Stimulated activated CD4-positive, alpha-beta T cell treated with anti-CD3 and anti-CD28 coated beads, Interleukin-12 subunit alpha, Interleukin-12 subunit beta, amount 100 ng/mL, for 24 hours (primary cell): ENCODE results near the gene COMMD6.

ENCODE experiments used
- DNase-seq, 2 experiments: peaks; one replicate each; pipeline ENCODE4 v3.0.0-alpha.2; 2020; ENCODE audit warnings: low read depth in 2 of 2

Gene COMMD6

DNA sequence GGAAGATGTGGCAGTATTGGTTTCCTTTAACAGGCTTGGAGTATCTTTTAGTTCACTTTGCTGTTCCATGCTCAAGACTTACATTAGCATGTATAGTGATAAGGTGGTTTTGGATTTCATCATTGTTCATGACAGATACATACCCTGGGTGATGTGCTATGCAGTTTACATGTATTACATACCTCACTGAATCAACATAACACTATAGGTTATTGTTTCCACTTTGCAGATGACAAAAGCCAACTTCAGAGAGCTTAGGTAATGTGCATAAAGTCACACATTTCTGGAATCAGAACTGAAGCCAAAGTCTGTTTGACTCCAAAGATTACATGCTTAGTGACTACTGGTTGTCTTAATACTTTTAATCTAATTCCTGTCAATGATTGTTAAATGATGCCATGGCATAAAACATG is 7.1 kb downstream of the COMMD6 start:
- no peak for DNase-seq

DNA sequence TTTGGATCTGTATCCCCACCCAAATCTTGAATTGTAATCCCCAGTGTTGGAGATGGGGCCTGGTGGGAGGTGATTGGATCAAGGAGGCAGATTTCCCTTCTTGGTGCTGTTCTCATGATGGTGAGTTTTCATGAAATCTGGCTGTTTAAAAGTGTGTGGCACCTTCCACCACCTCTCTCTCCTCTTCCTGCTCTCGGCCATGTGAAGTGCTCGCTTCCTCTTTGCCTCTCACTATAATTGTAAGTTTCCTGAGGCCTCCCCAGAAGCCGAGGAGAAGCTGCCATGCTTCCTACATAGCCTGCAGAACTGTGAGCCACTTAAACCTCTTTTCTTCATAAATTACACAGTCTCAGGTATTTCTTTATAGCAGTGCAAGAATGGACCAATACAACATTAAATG is 15.7 kb downstream of the COMMD6 start:
- DNase-seq = no peak

DNA sequence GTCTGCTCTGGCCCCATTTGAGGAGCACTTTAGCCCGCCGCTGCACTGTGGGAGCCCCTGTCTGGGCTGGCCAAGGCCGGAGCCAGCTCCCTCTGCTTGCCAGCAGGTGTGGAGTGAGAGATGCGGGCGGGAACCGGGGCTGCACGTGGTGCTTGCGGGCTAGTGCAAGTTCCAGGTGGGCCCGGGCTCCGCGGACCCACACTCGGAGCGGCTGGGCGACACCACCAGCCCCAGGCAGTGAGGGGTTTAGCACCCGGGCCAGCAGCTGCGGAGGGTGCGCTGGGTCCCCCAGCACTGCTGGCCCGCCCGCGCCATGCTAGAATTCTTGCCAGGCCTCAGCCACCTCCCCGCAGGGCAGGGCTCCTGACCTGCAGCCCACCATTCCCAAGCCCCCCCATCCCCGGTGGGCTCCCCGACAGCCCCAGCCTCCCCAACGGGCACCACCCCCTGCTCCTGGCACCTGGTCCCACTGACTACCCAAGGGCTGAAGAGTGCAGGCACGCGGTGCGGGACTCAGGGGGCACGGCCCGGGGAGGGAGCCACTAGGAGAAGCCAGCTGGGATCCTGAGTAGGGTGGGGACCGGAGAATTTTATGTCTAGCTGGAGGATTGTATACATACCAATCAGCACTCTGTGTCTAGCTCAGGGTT is 19.1 kb downstream of the COMMD6 start:
- no peak for DNase-seq

DNA sequence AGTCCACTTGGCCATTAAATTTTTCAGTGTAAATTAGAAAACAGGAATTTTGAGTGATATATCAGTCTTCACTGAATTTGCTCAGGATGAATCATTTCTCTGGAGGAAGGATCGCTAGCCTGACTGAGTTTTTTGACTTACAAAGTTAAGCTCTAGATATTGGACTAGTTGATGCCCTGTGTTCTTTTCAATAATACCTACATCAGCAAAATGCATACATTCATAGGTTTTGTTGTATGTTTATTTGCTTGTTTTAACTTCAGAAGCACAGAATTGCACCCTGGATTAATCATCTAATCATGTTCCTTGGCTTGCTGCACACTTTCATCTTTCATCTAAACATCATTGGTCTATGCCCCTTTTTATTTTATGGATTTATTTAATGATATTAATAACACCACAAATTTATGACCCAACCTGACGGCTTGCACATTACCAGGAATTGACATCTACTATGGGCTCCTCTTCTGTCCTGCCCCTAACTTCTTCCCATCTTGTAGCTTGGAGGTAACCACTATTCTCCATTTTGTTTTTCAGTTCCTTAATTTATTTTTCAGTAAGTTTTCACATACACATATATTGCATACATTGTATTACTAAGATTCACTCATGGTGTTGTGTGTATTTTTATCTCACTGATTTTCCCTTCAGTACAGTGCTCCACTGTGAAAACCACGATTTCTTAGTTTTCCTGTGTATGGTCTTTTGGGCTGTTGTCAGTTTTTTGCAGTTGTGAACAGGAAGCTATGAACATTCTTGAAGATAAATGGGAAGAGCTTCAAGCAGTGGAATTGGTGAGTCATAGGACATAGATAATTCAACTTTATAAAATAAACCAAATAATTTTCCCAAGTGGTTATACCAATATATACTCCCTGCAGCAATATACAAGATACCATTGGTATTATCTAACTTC is 23.3 kb downstream of the COMMD6 start:
- no peak for DNase-seq

DNA sequence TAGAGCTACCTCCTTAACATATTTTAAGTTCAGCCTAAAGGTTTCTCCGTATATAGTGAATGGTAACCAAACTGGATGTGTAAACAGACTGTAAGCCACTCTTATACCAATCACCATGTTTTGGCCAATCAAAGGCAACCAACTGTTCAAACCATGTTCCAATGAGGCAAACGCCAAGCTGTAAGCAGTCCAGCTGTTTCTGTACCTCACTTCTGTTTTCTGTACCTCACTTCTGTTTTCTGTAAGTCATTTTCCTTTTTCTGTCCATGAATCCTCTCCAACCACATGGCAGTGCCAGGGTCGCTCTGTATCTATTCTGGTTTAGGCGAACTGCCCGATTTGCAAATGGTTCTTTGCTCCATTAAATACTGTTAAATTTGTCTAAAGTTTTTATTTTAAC is 24.4 kb downstream of the COMMD6 start:
- DNase-seq = no peak

DNA sequence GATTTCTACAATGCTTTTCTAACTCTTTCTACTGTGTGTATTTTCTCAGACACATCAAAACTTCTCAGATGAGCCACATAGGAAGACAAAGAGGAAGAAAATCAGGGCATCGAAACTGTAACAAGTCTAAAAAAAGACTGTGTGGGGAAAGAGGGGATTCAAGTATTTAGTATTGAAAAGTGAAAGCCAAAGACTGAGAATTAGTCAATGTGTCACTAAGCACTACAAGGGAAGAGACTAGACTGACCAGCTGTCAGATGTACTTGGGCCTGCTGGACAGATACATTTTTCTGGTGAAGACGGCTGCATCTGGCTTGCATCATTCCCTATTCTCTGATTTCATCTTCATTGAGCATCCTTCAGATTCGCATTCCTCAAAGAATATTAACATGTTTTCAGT is 25.4 kb downstream of the COMMD6 start:
- no peak for DNase-seq

DNA sequence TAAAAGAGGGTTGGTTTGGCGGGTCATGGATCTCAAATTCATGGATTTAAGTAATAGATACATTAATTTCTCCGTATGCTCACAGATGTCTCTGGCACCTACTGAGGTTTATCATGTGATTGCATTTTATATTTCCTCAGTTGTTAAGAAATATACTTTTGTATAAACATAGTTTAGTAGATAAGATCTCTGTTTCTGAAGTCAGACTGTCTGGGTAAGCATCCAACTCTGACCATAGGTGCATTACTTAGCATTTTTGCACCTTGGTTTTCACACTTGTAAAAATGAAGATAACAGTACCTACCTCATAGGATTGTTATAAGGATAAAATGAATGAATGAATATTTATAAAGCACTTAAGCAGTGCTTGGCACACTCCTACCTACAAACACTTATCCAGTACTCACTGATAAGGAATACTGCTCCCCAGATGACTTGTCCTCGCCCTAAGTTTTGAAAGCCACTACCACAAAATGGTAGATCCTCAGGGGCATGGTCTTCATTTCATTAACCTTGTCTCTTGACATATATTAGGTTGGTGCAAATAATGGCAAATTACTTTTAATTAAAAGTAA is 26.5 kb downstream of the COMMD6 start:
- DNase-seq = no peak

DNA sequence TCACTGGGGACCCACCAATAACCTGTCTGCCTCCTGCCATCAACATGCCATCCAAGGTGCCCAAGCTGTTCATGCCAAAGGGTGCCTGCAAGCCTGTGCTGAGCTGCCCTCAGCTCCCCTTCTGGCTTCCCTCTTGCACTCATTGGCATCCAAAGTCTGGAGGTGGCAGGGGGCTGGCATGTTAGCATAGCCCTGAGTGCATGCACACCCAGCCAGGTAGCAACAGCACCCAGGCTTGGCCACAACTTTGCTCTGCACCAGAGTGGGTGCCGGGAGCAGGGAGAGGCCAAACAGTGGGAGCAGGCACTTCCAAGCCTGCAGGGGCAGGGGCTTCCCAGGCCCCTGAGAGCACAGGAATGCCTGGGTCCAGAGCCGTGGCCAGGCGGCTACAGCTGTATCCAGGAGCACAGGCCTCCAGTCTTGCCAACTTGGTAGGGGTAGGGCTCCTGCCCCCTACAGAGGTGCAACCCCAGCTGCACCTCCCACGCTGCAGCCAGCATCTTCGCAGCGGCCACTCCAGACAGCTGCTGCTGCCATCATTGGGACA is 29.6 kb downstream of the COMMD6 start:
- no peak for DNase-seq

DNA sequence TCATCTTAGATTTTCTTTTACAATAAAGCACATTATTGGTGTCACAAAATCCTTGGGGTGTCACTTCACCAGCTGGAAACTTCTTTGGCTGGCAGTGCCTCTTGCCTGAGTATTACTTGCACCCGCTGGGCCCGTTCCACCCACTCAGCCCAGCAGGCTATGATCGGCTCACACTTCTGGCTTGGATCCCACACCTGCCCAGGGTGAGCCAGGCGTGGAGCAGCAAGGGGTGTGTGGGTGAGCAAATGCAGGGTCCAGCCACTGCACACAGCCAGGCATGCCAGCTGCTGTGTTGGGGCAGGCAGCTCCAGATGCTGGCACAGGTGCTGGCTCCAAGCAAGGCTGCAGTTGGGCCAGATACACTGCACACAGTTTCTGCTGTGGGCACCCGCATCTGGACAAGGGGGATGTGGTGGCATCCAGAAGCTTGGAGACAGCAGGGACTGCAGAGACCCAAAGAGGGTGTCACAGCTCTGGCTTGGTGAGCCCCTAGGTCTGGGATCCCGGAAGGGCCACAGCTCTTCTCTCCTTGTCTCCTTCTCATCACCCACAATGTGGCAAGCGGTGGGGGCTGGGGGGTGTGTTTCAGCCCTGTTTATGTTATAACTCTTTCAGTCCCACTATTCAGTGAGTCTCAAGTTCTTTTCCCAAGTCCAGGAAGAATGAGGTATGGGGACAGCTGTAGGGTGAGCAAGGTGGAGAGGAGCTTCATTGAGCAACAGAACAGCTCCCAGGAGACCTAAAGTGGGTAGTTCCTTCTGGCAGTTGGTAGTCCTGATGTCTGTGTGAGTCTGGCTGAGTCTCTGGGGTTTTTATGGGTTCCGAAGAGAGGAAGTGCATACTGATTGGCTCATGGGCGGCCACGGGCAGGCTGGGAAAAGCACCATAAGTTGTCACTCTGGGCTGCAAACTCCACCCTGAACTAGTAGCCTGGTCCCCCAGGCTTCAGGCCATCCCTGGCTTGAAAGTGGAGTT is 30.3 kb downstream of the COMMD6 start:
- no peak for DNase-seq

DNA sequence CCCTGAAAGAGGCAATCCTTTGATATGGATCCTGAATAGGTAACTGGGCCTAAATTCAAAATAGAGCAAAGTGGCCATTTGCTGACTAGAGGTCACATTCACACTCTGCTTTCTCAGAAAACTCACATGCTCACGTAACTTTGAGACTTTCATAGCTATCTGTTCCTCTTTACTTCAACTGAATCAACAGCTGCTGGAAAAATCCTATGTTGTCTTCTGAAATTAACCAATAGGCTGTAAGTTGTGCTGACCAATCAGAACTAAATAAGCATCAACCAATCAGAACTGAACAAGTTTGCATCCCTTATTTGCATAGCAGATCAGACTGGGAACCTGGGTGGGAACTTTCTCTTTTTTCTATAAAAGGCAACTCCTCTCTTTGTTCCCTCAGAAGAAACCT is 31.6 kb downstream of the COMMD6 start:
- no peak for DNase-seq

DNA sequence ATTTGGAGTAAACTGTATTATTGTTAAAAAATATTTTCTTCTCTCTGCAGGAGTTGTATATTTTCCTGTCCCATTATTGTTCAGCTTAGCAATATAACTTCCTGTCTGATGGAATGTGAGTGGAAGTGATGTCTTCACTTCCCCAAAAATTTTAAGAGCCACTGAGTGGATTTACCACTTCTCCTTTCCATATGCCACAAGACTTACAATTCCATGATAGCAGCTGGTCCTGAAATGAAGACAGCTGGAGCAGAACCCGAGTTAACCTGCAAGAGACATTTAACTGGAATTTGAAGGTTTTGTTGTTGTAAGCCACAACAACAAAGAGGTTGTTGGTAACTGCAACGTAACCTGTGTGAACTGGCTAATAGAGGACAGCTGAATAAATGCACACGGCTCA is 32.3 kb downstream of the COMMD6 start:
- DNase-seq = no peak

DNA sequence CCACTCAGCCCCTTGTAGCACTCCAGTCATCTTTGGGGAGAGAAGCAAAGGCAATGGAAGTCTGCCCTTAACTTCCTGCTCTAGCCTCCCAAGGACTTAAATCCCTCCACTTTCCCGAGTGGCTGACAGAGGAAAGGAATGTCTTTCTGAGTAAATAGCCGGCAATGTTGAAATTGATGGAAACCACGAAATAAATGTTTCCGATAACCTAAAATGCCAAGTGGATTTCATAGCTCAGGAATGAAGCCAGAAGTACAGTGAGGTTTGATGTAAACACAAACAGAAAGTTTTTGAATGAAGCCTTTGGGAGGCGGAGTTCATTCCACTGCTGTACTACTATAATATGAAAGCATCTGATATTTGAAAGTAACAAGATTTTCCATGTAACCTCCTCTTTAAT is 41.7 kb downstream of the COMMD6 start:
- DNase-seq = no peak

DNA sequence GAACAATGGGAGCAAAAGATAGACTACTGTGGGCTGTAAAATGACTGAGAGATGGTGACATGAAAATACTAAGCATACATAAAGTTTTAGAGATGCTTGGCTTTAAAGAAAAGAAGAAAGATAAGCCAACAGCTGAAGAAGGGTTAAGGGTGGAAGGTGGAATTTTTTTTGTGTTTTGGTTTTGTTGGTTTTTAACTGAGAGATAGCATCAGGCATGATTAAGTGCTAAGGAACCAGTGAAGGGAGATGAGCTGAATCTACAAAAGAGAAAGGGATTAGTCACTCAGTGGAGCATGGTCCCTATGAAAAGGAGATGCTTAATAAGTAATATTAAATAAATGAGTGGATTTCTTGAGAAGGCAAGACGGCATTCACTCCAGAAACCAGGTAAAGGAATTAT is 43.1 kb downstream of the COMMD6 start:
- DNase-seq = no peak

DNA sequence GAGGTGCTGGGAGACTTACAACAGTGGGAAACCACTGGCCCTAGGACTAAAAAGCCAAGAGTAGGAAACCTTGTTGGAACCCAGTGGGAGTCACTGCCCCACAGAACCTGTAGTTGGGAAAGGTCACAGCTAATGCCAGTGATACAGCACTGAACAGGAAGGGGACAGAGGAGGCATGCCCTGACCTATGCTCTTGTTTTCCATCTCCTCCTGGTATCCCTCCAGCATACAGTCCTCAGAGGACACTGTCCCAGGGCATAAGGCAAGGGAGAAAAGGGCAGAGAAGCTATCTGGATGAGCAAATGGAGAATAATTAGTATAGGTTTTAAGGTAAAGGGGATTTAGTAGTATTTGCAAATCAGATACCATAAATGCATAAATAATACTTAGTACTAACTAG is 44.5 kb downstream of the COMMD6 start:
- no peak for DNase-seq

DNA sequence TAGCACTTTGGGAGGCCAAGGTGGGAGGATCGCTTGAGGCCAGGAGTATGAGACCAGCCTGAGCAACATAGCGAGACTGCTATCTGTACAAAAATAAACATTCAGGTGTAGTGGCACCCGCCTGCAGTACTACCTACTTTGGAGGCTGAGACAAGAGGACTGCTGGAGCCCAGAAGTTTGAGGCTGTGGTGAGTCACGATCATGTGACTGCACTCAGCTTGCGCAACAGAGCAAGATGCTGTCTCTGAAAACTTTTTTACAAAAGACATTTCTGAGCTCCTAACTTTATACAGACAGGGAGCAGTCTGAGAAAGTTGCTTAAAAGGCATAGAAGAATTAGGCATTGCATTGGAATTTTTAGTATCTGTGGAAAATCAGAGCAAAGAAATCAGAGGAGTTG is 45.3 kb downstream of the COMMD6 start:
- no peak for DNase-seq

DNA sequence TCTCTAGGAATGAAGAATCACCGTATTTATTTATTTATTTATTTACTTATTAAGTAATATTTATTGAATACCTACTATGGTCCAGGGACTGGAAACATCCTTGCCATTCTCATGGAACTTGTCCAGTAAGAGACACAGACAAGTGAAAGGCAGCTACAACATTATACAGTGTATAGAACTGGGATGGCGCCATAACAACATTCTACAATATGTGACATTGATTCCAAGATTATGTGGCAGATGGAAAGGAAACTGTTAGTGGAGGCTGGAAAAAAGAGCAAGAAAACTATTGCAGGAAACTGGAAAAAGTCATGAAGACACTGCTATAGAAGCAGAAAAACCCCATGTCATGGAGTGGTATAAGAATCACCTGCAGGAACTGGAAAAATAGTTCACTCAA is 46.3 kb downstream of the COMMD6 start:
- DNase-seq = no peak

DNA sequence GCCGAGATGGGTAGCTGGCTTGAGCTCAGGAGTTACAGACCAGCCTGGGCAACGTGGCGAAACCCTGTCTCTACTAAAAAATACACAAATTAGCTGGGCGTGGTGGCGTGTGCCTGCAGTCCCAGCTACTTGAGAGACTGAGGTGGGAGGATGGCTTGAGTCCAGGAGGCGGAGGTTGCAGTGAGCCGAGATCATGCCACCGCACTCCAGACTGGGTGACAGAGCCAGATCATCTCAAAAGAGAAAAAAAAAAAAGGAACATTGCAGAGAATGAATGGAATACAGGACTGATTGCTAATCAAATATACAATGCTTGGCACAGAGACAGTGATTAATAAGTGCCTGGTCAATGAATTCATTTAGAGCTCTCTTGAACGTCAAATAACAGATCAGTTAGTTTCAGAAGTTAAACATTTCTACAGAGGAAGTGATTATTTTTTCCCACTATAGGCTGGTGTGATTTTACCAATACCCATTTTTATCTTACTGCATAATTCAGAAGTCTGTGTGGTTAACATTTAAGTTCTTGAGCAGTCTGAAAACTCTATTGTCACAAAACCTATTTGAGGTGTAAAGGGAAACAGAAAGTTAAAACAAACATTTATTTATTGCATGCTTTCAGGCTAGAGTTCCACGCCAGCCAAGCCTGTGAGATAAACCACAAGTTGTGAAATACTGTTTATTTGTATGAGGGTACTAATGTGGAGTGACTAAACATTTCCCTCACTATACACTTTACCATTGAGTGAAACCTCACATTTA is 48.0 kb downstream of the COMMD6 start:
- DNase-seq = no peak

DNA sequence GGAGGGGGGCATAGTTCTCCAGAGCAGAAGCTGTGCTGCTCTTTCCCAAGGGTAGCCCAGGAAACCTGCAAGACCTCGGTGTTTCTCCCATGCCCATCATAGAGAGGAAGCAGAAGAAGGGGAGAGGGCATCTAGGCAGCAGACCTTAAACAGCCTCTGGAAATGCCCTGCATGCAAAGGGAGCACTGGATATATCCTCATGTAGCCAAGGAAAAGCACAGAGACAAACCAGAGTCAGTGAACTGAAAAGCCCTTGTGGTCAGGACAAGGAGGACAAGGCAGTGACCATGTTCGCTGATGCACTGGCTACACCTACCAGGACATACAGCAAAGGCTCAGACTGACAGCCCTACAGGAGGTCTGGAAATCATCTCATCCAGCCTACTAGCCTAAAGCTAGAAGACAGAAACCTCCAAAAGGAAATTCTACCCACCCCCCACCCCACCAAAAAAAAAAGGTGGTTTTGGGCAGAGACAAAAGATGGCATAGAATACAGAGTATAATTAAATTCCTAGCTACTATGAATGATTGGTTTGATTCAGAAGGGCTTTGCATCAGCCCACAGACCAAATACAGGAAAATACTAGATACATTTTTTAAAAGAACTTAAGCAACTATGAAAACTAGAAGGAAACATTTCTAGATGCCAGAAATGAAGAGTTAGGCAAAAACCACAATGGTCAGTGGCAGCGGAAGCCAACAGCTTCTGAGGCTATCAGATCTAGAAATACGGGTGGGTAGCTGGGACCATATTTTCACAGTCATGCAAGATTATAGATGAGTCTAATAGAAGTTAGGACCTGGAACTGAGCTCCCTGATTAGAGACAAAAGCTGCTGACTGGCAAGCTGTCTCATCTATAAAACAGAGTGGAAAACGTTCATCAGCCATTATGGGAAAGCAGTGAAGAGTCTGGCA is 51.2 kb downstream of the COMMD6 start:
- DNase-seq = no peak

DNA sequence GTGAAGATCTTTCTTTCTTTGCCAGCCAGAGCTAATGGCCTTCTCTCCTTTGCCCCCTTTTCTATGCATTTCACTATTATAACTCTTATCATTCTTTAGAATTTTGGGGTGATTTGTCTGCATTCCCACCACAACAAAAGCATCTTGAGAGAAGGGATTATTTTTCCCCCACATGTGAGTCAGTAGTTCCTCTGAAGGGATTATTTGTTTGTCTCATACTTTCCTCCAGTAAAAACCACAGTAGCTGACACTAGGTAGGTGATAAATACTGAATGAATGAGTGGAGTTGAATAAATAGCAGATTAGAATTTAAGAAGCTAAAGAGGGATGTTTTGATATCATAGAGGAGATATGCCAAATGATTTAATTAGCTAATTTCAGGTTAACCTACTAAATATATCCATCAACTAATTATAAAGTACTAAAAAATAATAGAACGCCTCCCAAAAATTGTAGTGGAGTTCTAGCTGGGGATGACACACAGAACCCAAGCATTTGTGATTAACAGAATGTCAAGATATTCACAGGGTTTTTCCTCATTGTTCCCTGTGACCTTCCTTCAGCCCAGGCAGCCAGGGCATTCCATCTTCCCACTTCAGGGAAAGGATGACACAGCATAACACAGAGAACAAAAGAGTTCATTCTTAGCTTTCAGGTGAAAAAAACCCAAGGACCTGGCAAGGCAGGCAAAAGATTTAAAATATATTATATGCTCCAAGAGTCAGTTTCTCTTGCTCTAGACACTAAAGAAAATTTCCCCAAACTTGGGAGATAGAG is 52.2 kb downstream of the COMMD6 start:
- DNase-seq = no peak
